A549 treated with DMSO at 1 μM for 4 hours (cell line): ENCODE data around the gene ITPK1. TPM values are rescaled to one million over a fixed set of nuclear protein-coding genes. Genes with fewer than 3 reads are reported as not detected.

ENCODE experiments used
- total RNA-seq: library from RNA; stranded (reverse); fragments of 200-300 nt; extraction: Qiagen RNA extraction; gene quantifications from 5 replicates; pipeline ENCODE4 v1.2.3, GENCODE V29; 2022; ENCODE audit warnings: low read depth

The ITPK1 gene
- 48.1 to 55.1 TPM (median 49.6 TPM) in 5 replicates for total RNA-seq

GRCh38 chr14:93115821-93116675, at the start of gene ITPK1:
TSS of gene ITPK1 (minus strand) at chr14:93115925. CDS start at chr14:93115163, 762 bp downstream.

GRCh38 chr14:92922883-92923743, 192.6 kb downstream of the ITPK1 start, which contains the start of gene CHGA:
TSS of gene CHGA (plus strand) at chr14:92923150. CDS start at chr14:92923360, 210 bp downstream.

Other genes with a start within 250 kb of the ITPK1 start
- 0.91 to 2.0 TPM (median 1.8 TPM) in 5 replicates for gene CHGA, start 192.8 kb downstream of the ITPK1 start, total RNA-seq
- gene MOAP1, start 69.0 kb upstream of the ITPK1 start, total RNA-seq = 11.3 to 17.9 TPM (median 16.0 TPM) in 5 replicates
- gene LYSET, start 69.4 kb upstream of the ITPK1 start, total RNA-seq = 35.8 to 40.4 TPM (median 38.5 TPM) in 5 replicates
- 15.8 to 18.6 TPM (median 17.2 TPM) in 5 replicates for gene GON7, start 91.1 kb upstream of the ITPK1 start, total RNA-seq
- 26.3 to 30.3 TPM (median 29.7 TPM) in 5 replicates for gene UBR7, start 91.3 kb upstream of the ITPK1 start, total RNA-seq
- 12.1 to 20.2 TPM (median 15.5 TPM) in 5 replicates for gene BTBD7, start 217.1 kb upstream of the ITPK1 start, total RNA-seq
- gene COX8C, start 231.3 kb upstream of the ITPK1 start, total RNA-seq = not detected in 5 replicates